ENCODE results near the gene ZDHHC21.

DNA sequence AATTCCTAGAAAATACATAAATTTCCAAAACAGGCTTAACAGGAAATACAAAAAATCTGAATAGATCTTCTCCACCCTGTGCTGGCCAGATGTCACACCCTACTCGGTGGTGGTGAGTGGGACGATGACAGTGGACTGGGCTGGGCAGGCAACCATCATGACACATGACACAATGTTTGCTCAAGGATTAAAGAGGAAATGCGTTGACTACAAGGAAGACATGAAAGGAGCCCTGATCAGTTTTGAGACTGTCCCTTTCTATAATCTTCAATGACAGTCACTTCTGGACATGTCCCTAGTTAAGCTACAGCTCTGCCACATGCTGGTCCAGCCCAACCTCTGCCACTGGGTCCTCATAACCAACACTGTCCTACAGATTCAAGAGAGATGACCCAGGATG lies 99.8 kb downstream of the ZDHHC21 start:
- TF ChIP-seq EZH2 (IDR thresholded peaks at IDR 0.05) = no peak
- TF ChIP-seq, protein P1, sequence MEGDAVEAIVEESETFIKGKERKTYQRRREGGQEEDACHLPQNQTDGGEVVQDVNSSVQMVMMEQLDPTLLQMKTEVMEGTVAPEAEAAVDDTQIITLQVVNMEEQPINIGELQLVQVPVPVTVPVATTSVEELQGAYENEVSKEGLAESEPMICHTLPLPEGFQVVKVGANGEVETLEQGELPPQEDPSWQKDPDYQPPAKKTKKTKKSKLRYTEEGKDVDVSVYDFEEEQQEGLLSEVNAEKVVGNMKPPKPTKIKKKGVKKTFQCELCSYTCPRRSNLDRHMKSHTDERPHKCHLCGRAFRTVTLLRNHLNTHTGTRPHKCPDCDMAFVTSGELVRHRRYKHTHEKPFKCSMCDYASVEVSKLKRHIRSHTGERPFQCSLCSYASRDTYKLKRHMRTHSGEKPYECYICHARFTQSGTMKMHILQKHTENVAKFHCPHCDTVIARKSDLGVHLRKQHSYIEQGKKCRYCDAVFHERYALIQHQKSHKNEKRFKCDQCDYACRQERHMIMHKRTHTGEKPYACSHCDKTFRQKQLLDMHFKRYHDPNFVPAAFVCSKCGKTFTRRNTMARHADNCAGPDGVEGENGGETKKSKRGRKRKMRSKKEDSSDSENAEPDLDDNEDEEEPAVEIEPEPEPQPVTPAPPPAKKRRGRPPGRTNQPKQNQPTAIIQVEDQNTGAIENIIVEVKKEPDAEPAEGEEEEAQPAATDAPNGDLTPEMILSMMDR (IDR thresholded peaks at IDR 0.05) = no peak
